Ishikawa (cell line): ENCODE results near the gene LRRC14B.

Experiments
- CEBPB ChIP-seq: IDR thresholded peaks from 2 replicates; pipeline ENCODE4 v1.6.1; 2012
- CREB1 ChIP-seq: IDR thresholded peaks from 2 replicates; pipeline ENCODE4 v1.6.1; 2012; ENCODE audit warnings: low read depth
- EGR1 ChIP-seq: IDR thresholded peaks from 2 replicates; pipeline ENCODE4 v1.6.1; 2012
- EP300 ChIP-seq: IDR thresholded peaks from 2 replicates; pipeline ENCODE4 v1.6.1; 2012; ENCODE audit warnings: borderline replicate concordance
- FOXM1 ChIP-seq: IDR thresholded peaks from 2 replicates; pipeline ENCODE4 v1.6.1; 2012; ENCODE audit warnings: low read depth, borderline replicate concordance
- NFIC ChIP-seq: IDR thresholded peaks from 2 replicates; pipeline ENCODE4 v1.6.1; 2012
- RAD21 ChIP-seq: IDR thresholded peaks from 2 replicates; pipeline ENCODE4 v1.6.1; 2012; ENCODE audit warnings: low read depth
- TAF1 ChIP-seq: IDR thresholded peaks from 2 replicates; pipeline ENCODE4 v1.6.1; 2012; ENCODE audit warnings: low read depth, mild to moderate bottlenecking
- TCF12 ChIP-seq: IDR thresholded peaks from 2 replicates; pipeline ENCODE4 v1.6.1; 2012; ENCODE audit warnings: low read depth
- TEAD4 ChIP-seq: IDR thresholded peaks from 2 replicates; pipeline ENCODE4 v1.6.1; 2012
- YY1 ChIP-seq: IDR thresholded peaks from 2 replicates; pipeline ENCODE4 v1.6.1; 2012; ENCODE audit warnings: low read depth
- ZBTB7A ChIP-seq: IDR thresholded peaks from 2 replicates; pipeline ENCODE4 v1.6.1; 2012; ENCODE audit warnings: low read depth
- TF ChIP-seq, protein P1 (sequence below): IDR thresholded peaks from 2 replicates; pipeline ENCODE4 v1.6.1; 2012
- TF ChIP-seq, protein P2 (sequence below): IDR thresholded peaks from 2 replicates; pipeline ENCODE4 v1.6.1; 2012
- TF ChIP-seq, protein P3 (sequence below): IDR thresholded peaks from 2 replicates; pipeline ENCODE4 v1.6.1; 2012; ENCODE audit warnings: low read depth, mild to moderate bottlenecking

LRRC14B gene

DNA sequence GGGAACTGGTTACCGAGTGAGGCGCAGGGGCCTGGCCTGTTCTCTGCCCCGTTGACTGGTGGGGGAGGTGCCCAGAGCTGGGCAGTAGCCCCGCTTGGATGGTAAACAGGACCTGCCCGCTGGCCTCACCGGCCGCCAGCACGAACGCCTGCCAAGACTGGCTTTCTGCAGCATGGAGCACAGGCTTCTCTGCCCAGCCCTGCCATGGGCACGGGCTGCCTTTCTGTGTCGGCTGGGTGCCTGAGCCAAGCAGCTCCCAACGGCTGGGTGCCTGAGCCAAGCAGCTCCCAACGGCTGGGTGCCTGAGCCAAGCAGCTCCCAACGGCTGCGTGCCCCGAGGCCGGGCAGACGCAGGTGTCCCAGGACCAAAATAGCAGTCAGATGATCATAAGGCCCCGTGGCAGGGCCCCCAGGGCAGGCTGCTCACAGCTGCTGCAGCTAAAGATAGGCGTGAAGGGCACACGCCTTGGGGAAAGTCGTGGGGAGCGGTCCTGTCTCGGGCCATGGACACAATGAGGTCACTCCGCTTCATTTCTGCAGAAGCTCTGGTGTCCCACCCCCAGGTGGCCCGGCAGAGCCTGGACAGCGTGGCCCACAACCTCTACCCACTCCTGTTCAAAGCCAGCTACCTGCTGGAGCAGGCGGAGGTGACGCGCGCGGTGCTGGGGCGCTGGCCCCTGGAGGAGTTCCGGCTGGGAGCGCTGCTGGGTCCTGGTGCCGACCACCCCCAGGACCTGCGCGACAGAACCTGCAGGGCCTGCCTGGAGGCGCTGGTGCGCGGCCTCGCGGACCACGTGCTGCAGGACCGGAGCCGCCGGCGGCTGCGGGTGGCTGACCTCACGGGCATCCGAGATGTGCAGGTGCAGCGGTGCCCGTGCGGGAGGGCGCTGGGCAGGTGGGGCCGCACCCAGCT lies at the start of gene LRRC14B:
LRRC14B (plus strand) TSS at position 460 of the 913 bp plus-strand sequence; CDS start at position 504, 44 bp downstream.
- TF ChIP-seq CREB1 = no peak
- TF ChIP-seq, protein P1, sequence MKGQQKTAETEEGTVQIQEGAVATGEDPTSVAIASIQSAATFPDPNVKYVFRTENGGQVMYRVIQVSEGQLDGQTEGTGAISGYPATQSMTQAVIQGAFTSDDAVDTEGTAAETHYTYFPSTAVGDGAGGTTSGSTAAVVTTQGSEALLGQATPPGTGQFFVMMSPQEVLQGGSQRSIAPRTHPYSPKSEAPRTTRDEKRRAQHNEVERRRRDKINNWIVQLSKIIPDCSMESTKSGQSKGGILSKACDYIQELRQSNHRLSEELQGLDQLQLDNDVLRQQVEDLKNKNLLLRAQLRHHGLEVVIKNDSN = 0 out of 2 replicates have a peak, but pooled peaks have one; percentile 20
- TF ChIP-seq, protein P2, sequence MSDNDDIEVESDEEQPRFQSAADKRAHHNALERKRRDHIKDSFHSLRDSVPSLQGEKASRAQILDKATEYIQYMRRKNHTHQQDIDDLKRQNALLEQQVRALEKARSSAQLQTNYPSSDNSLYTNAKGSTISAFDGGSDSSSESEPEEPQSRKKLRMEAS = peak; percentile 38; the same call in 1 of the 2 replicates

DNA sequence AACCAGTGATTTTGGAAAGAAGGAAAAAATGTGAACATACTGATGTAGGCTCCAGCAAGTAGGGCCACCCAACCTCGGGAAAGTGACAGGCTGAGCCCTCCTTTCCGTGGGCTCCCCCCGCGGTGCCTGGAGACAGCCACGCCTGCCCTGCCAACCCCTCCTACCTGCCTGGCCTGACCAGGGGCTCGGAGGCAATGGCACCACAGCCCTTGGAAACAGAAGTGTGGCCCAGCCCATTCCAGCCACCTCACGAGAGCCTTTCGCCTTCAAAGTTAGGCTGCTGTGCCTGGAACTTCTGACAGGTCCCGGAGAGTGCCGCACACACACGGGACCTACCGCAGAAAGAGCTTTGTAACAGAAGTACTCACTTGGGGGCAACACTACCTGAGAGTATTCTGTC lies 49.5 kb upstream of the LRRC14B start:
- TF ChIP-seq FOXM1 (no peak), ZBTB7A (no peak), EP300 (no peak), TEAD4 (no peak), NFIC (no peak), CREB1 (no peak), EGR1 (no peak), YY1 (no peak), RAD21 (no peak), CEBPB (no peak), TCF12 (no peak), TAF1 (no peak)
- TF ChIP-seq, protein P1 = no peak
- TF ChIP-seq, protein P2 = no peak
- TF ChIP-seq, protein P3, sequence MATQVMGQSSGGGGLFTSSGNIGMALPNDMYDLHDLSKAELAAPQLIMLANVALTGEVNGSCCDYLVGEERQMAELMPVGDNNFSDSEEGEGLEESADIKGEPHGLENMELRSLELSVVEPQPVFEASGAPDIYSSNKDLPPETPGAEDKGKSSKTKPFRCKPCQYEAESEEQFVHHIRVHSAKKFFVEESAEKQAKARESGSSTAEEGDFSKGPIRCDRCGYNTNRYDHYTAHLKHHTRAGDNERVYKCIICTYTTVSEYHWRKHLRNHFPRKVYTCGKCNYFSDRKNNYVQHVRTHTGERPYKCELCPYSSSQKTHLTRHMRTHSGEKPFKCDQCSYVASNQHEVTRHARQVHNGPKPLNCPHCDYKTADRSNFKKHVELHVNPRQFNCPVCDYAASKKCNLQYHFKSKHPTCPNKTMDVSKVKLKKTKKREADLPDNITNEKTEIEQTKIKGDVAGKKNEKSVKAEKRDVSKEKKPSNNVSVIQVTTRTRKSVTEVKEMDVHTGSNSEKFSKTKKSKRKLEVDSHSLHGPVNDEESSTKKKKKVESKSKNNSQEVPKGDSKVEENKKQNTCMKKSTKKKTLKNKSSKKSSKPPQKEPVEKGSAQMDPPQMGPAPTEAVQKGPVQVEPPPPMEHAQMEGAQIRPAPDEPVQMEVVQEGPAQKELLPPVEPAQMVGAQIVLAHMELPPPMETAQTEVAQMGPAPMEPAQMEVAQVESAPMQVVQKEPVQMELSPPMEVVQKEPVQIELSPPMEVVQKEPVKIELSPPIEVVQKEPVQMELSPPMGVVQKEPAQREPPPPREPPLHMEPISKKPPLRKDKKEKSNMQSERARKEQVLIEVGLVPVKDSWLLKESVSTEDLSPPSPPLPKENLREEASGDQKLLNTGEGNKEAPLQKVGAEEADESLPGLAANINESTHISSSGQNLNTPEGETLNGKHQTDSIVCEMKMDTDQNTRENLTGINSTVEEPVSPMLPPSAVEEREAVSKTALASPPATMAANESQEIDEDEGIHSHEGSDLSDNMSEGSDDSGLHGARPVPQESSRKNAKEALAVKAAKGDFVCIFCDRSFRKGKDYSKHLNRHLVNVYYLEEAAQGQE = no peak

DNA sequence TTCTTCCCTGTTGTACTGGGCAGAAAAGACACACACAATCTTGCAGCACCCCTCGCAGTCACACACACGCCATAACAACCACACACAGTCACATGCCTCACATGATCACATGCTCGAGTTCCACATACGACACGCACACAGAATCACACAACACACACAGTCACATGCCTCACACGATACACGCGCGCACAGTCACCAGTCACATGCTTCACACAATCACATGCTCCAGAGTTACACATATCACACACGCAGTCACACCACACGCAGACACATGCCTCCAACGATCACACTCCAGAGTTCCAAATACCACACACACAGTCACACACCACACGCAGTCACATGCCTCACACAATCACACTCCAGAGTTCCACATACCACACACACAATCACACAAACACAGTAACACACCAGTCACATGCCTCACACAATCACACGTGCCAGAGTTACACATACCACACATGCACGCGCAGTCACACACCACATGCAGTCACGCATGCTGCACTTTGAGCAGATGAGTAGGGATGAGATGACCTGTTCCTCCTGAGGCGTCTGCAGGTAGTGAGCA lies 49.0 kb upstream of the LRRC14B start:
- peak; percentile 18; the same call in 1 of the 2 replicates for TF ChIP-seq RAD21
- no peak for TF ChIP-seq CEBPB
- TF ChIP-seq ZBTB7A = no peak
- TF ChIP-seq NFIC = no peak
- TF ChIP-seq TCF12 = no peak

DNA sequence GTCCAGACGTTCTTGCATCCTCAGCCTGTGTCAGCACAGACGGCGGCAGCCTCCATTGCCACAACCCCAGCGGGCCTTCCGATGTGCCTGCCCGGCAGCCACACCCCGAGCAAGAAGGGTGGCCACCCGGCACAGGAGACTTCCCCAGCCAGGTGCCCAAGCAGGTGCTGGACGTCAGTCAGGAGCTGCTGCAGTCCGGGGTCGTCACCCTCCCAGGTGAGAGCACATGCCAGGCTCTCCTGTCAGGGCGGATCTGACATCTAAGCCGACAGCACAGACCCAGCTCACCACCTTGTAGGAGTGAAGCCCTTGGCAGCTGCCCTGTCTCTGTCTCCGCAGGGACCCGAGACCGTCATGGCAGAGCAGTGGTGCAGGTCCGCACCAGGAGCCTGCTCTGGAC lies 48.3 kb upstream of the LRRC14B start:
- TF ChIP-seq, protein P1 = no peak
- TF ChIP-seq, protein P2 = no peak
- TF ChIP-seq FOXM1 = no peak
- TF ChIP-seq TEAD4 = no peak
- no peak for TF ChIP-seq YY1
- TF ChIP-seq NFIC = no peak
- TF ChIP-seq EP300 = no peak
- TF ChIP-seq RAD21 = no peak
- no peak for TF ChIP-seq ZBTB7A
- TF ChIP-seq CEBPB = no peak
- no peak for TF ChIP-seq TCF12
- TF ChIP-seq, protein P3 = no peak
- TF ChIP-seq CREB1 = no peak

DNA sequence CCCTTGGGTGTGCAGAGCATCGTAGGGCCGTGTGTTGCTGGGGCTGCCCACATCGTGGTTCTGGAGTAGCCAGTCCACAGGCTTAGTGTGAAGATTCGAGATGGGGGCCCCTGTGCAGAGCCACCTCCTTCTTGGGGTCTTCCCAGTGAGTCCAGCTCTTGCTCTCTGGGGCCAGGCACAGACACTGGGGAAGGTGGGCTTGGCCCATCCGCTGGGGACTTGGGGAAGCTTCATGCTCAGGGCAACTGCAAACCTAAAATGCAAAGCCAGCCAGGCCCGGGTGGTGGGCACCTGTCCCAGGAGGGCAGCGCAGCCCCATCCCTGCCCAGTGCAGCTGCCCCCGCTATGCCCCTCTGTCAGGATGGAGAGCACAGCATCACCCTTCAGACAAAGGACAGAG lies 46.4 kb upstream of the LRRC14B start:
- TF ChIP-seq, protein P3 = no peak
- no peak for TF ChIP-seq EP300
- no peak for TF ChIP-seq CEBPB
- no peak for TF ChIP-seq TAF1
- no peak for TF ChIP-seq FOXM1
- TF ChIP-seq TEAD4 = no peak
- TF ChIP-seq, protein P1 = no peak
- no peak for TF ChIP-seq CREB1
- TF ChIP-seq TCF12 = no peak
- no peak for TF ChIP-seq NFIC
- no peak for TF ChIP-seq ZBTB7A
